ENCODE measurements around the gene AP1B1.

DNA sequence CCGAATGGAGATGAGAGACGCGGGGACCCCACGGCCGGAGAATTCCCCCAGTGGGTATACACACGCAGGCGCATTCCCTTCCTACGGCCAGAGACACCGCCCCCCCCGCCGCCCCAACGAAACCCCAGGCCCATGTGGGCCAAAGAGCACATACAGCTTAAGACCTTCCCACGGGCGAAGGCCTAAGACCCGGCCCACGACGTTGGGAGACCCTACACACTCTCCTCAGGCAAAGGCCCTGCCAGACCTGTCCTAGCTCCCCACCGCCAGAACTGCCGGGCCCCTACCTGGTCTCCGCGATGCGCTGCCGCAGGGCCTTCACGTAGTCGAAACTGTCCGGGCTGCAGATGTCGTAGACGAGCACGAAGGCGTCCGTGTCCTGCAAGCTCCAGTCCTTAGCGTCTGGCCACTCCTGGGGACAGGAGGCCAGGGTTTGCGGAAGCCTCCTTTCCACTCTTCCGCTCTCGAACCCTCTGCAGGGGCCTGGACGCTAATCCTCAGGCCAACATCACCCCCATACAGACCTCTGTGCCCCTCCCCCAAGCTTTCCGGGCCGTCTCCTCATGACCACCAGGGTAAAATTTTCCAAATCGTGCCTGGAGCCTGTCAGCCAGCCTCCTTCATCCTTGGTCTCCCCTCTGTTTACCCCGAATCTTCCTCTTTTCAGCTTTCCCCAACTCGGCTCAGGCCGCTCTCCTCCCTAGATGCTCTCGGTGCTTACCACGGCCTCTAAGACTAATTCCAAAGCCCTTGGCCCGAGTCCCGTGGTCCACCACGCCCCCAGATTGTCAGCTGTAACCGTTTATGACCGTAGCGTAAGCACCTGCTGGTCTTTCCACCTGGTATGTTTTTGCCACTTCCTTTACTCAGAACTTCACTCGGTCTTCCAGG is 74.5 kb downstream of the AP1B1 start:
- TF ChIP-seq, protein P1, sequence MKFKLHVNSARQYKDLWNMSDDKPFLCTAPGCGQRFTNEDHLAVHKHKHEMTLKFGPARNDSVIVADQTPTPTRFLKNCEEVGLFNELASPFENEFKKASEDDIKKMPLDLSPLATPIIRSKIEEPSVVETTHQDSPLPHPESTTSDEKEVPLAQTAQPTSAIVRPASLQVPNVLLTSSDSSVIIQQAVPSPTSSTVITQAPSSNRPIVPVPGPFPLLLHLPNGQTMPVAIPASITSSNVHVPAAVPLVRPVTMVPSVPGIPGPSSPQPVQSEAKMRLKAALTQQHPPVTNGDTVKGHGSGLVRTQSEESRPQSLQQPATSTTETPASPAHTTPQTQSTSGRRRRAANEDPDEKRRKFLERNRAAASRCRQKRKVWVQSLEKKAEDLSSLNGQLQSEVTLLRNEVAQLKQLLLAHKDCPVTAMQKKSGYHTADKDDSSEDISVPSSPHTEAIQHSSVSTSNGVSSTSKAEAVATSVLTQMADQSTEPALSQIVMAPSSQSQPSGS (CRISPR knock-in tag; IDR thresholded peaks at IDR 0.05; ENCODE audit: borderline replicate concordance, low read depth): 0 out of 2 replicates have a peak, but pooled peaks have one; percentile 1
- TF ChIP-seq, protein P2, sequence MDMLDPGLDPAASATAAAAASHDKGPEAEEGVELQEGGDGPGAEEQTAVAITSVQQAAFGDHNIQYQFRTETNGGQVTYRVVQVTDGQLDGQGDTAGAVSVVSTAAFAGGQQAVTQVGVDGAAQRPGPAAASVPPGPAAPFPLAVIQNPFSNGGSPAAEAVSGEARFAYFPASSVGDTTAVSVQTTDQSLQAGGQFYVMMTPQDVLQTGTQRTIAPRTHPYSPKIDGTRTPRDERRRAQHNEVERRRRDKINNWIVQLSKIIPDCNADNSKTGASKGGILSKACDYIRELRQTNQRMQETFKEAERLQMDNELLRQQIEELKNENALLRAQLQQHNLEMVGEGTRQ (CRISPR knock-in tag; IDR thresholded peaks at IDR 0.05): no peak
